Measurements from ENCODE around the gene GNS.
A peak's percentile ranks its signal among the peaks of the same experiment; 100 is the strongest.

The GNS gene

DNA sequence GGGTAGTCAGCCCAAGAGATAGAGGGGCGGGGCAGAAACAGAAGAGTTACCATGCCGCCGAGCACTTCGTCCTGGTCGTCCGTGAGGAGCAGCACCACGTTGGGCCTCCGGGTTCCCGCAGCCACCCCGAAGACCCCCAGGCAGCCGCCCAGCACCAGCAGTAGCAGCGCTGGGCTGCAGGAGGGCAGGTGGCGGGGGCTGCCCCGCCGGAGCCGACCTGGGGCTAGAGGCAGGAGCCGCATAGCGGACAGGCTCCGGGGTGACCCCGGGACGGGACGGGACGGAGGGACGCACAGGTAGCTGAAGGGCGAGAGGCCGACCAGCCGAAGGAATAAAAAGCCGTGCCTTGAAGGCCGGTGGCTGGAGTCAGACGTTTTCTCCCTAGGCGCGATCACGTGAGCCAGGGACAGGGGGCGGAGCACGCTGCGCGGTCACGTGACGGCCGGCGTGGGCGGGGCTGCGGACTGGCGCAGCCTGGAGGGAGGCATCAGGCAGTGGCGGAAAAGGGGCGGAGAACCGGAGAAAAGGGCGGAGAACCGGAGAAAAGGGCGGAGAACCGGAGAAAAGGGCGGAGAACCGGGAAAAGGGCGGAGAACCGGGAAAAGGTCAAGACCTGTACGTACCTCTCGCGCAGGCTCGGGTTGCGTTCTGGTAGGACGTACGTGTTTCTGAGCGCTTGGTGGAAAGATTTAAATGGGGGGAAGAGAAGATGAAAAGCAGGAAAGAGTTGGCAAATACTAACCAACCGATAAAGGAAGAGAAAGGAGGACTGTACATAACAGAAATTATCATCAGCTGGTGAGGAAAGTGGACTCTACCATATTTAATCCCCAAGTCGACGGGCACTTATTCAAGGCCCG is at the start of gene GNS:
TSS of gene GNS (minus strand) at position 372 of the 860 bp plus-strand sequence. CDS start at position 242, 130 bp downstream.
- DNase-seq (ENCODE audit: low read depth), result peak; percentile 92

DNA sequence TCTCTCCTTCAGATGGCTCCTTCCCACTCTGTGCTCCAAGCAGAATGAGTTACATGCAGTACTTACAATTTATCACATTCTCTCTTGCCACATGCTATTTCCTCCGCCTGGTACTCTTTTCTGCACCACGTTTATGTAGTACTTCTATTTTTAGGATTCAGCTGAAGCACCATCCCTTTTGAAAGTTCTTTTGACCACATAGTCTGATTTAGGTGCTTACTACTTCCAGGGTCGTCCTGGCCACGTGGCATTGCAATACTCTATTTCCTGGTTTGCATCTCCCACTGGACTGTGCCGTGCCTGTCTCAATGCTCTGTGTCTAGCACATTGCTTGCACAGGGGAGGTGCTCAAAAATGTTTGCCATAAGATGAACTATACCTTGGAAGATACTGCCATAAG is 48.9 kb upstream of the GNS start:
- DNase-seq (ENCODE audit: low read depth), result no peak

DNA sequence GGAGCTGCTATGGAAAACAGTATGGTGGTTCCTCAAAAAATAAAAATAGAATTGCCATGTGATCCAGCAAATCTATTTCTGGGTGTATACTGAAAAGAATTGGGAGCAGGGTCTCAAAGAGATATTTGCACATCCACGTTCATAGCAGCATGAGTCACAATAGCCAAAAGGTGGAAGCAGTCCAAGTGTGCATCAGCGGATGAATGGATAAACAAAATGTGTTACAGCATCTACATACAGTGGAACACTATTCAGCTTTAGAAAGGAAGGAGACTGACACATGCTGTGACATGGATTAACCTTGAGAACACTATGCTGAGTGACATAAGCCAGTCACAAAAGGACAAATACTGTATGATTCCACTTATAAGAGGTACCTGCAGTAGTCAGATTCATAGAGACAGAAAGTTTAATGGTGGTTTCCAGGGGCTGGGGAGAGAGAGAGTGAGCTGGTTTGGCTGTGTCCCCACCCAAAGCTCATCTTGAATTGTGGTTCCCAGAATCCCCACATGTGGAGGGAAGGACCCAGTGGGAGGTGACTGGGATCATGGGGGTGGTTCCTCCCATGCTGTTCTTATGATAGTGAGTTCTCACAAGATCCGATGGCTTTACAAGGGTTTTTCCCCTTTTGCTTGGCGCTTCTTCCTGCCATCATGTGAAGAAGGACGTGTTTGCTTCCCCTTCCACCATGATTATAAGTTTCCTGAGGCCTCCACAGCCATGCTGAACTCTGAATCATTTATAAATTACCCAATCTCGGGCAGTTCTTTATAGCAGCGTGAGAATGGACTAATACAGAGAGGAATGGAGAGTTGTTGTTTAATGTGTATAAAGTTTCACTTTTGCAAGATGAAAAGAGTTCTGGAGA is 47.6 kb upstream of the GNS start:
- DNase-seq (ENCODE audit: low read depth), result no peak

DNA sequence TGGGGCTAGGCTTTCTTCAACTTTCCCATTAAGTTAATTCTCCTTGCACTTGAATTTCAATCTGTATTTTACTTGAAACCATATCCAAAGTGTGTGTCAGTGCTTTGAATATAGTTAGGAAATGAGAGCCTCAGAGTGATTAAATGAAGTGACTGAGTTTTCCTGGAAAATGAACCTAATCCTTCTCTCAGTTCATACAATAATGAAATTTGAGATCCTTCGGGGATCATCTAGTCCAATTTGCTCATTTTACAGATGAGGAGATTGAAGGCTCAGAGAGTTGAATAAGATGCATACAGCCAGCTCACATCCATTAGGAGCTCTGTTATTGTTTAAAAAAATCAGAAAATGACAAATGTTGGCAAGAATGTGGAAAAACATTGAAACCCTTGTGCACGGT is 47.0 kb upstream of the GNS start:
- no peak for DNase-seq (ENCODE audit: low read depth)

DNA sequence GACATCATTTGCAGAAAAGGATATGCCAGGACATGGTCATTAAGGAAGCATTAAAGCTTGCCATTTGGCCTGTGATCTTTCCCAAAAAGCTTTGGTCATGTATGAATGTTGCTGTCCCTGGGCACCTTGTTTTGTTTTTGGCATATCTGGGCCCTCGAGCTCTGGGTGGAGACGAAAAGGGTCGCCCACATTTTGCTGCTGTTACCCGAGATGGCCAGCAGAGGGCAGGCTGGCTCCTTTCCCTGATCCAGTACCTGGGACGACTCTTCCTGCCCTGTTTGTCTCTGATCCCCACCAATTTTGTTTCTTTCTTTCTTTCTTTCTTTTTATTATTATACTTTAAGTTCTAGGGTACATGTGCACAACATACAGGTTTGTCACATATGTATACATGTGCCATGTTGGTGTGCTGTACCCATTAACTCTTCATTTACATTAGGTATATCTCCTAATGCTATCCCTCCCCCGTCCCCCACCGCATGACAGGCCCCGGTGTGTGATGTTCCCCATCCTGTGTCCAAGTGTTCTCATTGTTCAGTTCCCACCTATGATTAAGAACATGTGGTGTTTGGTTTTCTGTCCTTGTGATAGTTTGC is 43.1 kb upstream of the GNS start:
- DNase-seq (ENCODE audit: low read depth), result peak; percentile 27

DNA sequence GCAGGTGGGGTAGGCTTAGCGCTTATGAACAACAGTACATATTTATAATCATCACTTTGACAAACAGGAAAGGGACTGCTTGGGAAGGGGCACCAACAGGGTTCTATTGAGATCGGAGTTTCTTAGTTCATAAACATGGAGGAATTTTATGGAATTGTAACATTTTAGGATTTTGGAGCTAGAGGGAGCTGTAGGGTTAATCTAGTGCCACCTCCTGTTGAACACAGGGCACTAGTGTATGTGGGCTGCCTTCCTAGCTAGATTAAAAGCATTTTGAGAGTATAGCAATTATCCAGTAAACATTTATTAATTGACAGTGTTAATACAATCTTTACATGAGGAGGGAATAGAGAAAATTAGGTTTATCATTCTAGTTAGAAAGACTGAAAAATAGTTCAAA is 42.2 kb upstream of the GNS start:
- DNase-seq (ENCODE audit: low read depth), result no peak

DNA sequence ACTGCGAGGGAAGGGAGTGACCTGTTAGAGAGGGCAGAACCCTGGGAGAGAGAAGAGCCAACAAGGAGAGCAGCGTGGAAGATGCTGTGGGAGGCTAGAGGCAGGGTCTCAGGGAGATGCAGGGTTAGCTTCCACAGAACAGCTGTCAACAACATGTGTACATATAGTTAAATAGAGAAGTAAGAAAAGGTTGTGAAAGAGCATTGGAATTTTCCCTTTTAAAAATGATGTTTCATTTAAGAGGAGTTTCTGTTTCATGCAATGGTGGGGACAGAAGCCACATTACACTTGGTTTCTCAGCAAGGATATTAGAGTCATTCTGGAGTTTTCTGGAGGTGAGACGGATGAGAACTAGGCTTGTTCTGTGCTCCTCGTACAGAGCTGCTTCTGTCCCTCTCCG is 41.4 kb upstream of the GNS start:
- DNase-seq (ENCODE audit: low read depth), result no peak

DNA sequence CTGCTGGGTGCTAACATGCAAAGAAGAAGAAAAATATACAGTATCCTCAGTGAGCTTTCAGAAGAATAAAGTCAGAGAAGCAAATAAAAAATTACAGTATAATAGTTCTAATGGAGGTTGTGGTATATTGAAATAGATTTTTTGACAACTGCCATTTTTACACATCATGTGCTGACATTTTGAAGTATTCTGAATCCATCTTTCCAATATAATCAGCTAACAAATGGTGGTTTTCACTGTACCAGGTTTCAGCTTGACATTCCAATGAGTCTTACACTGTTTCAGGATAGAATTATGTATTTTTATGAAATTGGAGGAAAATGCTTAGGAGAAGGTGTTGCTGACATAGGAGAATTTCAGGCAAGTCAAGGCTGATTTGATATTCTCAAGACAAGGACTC is 39.0 kb upstream of the GNS start:
- no peak for DNase-seq (ENCODE audit: low read depth)

DNA sequence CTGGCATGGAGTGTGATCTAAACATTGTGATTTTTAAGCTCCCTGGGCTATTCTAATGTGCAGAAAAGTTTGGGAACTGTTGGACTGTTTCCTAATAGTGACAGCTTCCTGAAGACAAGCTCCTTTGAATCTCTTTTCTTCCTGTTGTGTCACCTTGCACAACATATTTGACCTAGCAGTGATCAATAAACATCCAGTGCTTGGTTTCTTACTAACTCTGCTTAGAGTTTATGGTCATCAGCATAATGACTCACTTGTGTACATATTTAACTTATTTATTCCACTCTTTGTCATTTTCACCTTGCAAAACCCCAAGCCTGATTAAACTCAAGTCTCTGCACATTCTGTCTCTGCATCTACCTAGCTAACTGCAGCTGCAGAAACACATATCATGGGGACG is 38.0 kb upstream of the GNS start:
- DNase-seq (ENCODE audit: low read depth), result no peak

GRCh38 chr12:64796205-64796845 is 37.1 kb upstream of the GNS start:
- DNase-seq (ENCODE audit: low read depth), result peak; percentile 35

GRCh38 chr12:64794305-64794704 is 35.1 kb upstream of the GNS start:
- DNase-seq (ENCODE audit: low read depth), result no peak

GRCh38 chr12:64793610-64794009 is 34.4 kb upstream of the GNS start:
- no peak for DNase-seq (ENCODE audit: low read depth)

DNA sequence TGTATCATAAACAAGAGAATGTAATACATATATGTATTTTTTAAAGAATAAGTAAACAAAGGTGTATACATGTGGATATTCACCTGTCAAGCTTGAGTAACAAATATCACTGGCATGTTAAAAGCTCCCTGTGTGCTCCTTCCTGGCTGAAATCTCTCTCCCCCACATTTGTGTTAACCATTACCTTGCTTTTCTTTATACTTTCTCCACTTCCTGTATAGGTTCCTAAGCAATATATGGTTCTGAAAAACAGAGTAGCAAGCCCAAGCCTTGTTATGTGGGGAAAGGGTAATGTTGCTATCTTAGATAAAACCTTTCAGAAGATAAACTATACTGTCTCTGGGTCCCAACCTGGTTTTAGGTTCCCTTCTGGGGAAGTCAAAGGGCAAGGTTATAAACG is 32.9 kb upstream of the GNS start:
- no peak for DNase-seq (ENCODE audit: low read depth)

DNA sequence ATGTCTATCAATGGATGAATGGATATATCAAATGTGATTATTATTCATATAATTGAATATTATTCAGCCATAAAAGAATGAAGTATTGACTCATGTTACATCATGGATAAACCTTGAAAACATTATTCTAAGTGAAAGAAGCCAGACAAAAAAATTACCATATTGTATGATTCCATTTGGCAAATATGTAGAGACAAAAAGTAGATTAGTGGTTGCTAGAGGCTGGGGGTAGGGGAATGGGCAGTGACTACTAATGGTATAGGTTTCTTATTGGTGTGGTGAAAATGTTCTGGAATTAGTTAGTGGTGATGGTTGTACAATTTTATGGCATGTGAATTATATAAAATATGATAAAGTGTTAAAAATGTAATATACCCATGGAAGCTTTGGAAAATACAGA is 31.8 kb upstream of the GNS start:
- DNase-seq (ENCODE audit: low read depth), result no peak

DNA sequence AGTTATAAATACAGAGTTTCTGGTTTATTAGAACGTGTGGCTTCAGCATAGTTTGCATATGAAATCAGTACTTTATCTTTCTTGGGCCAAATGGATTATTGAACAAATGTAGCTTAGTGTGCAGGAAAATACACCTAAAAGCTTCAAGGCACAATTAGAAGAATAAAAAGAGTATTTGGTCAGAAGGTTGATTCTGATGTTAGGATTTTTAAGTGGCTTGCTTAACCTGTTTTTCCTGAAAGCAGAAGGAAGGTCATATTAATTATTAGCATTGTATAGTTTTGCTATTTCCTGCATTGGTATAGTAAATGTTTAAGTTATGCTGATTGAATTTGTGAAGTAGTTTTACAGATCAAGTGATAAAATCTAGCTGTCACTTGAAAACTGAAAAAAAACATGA is 31.0 kb upstream of the GNS start:
- no peak for DNase-seq (ENCODE audit: low read depth)

DNA sequence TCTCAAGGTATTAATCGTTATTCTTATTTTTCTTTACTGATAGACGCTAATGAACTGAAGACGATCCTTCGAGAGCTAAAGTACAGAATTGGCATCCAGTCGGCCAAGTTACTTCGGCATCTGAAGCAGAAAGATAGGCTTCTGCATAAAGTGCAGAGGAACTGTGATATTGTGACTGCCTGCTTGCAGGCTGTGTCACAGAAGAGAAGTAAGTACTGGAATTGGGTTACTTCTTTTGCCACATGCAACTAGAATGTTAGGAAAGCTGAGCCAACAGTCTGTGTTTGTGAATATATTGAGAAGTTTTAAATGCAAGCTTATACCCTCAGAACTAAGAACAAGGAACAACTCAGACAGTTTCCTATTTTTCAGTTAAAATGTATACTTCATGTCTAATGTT is 26.6 kb upstream of the GNS start:
- DNase-seq (ENCODE audit: low read depth), result no peak

- no peak for DNase-seq (ENCODE audit: low read depth)
Observed at GRCh38 chr12:64782191-64782876, 23.1 kb upstream of the GNS start.

DNA sequence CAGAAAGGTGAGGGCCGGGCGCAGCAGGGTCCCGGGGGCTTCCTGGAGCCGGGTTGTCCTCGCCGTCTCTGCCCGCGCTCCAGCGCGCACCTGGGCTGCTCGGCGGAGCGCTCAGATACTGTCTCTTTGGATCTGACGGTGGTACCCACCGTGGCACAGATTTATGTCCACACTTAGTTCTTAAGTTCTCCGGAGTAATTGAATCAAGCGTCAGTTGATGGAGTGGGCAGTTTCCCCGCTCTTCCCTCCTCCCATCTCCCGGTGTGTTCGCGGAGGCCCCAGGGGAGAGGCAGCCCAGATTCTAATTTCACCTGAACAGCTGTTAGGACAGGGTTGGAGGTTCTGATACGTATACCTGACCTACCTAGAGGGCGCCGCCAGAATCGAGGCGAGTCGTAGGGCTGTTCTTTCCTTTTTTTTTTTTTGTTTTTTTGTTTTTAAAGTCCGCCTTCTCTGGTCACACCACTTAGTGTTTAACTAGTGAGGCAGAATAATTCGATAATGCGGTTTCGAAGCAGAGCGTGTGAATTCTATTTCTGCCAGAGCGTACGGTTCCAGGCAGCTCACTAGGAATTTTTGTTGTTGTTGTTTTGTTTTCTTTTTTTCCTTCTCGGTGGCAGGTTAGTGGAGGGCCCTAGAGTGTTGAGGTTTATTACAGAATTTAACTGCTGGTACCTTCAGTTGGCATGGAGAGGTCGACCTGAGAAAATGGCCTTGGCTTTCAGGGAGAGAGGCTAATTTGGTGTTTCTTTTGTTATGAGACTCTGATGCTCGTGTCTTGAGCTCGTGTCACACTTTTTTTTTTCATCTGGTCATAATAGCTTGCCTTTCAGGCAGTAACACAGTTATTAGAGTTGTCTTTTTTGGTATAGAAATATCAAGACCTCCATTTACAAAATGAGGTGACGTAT is 22.3 kb upstream of the GNS start:
- no peak for DNase-seq (ENCODE audit: low read depth)

- DNase-seq (ENCODE audit: low read depth), result no peak
Observed at GRCh38 chr12:64780531-64781279, 21.5 kb upstream of the GNS start.

DNA sequence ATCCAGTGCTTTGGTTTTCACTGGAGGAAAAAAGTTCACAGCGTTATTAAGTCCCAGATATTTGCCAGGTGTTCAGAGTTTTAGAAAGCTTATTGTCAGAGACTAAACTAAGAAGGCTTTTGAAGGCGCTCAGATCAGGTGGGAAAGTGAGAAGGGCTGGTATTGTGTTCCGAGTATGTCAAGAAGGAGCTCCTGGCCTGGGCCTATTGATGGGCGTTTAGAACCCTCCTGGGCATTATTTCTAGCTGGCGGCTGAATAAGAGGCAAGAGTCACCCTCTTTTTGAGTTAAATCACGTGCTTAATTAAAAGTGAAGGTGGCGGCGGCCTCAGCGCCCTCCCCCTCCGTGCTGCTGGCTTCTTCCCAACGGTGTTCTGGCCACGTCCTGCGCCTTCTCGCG is 20.9 kb upstream of the GNS start:
- DNase-seq (ENCODE audit: low read depth), result no peak

Data from stimulated activated CD8-positive, alpha-beta memory T cell treated with anti-CD3 and anti-CD28 coated beads, Interleukin-15, amount 100 ng/mL, for 1 hour (primary cell).